GM19240 (cell line): Measurements from ENCODE around the gene LMOD2.

ENCODE experiments used
- DNase-seq: peaks from one replicate; pipeline ENCODE4 v3.0.0; 2011; ENCODE audit warnings: low spot score; ENCODE audit not compliant: insufficient read length

The LMOD2 gene

DNA sequence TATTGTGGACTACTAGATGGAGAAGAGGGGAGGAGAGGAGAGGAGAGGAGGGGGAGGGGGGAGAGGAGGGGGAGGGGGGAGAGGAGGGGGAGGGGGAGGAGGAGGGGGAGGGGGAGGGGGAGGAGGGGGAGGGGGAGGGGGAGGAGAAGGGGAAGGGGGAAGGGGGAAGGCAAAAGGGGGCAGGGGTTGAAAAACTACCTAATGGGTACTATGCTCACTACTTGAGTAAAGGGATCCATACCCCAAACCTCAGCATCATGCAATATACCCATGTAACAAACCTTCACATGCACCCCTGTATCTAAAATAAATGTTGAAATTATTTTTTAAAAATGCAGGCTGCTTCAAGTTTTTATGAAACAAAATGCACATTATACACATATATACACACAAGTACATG is 15.1 kb upstream of the LMOD2 start:
- no peak for DNase-seq

DNA sequence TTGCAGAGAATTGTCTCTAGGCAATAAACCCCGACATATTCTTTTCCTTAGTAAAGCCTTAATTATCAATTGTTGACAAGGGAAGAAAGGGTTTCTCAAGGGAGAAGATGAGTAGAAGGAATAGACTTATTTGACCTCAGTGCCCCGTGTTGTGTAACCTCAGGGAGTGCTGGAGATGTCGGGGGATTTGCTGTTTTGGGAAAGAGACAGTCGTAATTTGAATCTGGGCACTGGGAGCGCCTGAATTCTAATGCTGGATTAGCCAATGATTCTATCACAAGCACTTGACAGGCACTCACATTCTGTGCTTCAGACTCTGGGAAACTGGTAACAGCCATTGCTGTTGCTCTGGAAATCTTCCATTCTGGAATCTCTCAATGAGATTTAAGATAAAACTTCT is 13.8 kb upstream of the LMOD2 start:
- no peak for DNase-seq

DNA sequence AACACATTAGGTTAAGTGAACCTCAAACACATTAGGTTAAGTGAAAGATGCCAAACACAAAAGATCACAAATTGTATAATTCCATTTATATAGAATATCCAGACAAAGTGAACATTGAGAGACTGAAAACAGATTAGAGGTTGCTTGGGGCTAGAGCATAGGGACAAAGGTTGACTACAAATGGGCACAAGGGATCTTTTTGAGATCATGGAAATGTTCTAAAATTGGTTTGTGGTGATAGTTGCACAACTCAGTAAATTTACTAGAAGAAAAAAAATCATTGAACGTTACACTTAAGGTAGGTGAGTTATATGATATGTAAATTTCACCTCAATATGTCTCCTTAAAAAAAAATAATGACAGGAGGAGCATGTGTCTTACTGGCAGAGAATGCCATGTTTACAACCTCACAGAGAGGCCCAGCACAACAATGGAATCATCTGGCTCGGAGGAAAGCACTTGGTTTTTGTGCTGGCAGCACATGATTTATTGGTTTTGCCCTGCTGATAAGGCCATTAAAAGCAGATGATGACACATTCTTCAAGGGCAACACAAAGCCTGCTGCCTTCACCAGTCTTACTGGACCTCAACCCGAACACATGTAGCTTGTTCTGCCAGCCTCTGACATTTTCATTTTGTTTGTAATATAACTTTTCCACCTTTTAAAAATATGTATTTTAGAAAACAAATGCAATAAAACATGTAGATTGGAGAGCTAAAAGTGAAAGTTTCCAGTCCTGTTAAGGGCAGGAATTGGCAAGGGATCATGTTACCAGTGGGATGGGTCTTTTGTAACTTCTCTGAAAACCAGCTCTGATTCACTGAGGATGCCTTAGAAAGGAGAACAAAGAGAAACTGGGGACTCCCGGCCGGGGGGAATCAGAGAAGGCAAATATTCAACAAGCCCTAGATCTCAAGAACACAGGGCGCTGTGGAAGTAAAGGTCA is 11.9 kb upstream of the LMOD2 start:
- DNase-seq, result no peak

DNA sequence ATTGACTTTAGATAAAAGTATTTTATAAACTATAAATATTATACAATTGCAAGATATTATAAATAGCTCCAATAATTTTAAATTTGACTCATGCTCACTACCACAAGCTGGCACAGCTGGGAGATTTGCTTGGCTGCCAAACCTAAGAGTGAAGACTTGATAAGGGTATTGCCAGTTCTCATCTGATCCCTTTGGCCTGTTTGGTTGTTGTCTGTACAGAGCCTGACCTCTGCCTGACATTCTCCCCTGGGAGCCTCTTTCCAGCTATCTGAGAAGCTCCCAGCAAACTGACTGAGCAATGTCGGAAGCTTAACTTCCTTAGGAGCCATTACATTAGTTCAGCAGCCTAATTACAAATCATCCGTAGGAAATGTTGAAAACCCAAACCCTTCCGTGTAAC is 10.2 kb upstream of the LMOD2 start:
- DNase-seq, result no peak

DNA sequence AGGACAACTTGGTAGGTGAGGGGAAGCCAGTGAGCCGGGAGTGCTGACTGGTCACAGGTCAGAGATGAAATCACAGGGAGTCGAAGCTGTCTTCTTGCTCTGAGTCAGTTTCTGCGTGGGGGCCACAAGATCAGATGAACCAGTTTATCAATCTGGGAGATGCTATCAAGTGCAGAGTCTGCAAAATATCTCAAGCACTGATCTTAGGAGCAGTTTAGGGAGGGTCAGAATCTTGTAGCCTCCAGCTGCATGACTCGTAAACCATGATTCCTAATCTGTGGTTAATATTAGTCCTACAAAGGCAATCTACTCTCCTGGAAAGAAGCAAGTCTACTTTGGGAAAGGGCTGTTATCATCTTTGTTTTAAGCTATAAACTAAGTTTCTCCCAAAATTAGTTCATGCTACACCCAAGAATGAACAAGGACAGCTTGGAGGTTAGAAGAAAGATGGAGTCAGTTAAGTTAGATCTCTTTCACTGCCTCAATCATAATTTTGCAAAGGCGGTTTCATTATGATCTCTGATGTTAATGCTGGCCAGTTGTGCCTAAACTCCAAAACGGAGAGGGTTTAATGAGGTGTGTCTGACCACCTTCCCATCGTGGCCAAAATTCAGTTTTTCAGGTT is 8.4 kb upstream of the LMOD2 start:
- no peak for DNase-seq

DNA sequence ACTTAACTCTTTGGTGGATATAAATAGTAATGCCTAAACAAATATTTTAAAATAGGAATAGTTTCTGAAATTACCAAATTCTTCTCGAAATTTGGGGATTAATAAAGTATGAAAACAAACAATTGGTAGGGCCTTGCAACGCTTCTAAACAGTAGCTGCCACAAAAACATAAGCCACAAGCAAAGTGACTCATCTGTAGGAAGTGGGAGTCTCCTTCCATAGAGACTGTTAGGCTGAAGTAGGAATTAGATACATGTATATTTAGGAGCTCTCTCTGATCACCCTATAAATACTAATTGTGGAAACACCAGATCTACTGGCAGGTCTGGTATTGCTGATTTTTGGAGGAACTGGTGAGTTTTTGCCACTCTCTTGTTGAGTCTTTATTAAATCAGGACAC is 5.7 kb upstream of the LMOD2 start:
- DNase-seq, result no peak

DNA sequence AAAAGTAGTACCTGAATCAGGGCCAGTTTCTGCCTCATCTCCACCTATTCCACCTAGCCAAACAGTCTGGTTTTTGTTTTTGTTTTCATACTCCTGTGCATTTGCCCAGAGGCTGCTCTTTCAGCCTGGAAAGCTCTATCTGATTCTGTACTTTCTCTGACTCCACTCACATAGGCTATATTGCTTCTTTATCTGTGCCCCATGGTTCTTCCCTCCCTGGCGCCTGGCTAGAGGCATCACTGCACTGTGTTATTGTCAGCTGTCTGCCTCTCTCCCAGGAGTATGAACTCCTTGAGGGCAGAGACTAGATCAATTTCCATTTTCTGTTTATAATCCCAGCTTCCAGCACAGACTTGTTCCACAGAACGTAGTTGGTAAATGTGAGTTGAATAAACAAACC is 5.1 kb upstream of the LMOD2 start:
- no peak for DNase-seq

DNA sequence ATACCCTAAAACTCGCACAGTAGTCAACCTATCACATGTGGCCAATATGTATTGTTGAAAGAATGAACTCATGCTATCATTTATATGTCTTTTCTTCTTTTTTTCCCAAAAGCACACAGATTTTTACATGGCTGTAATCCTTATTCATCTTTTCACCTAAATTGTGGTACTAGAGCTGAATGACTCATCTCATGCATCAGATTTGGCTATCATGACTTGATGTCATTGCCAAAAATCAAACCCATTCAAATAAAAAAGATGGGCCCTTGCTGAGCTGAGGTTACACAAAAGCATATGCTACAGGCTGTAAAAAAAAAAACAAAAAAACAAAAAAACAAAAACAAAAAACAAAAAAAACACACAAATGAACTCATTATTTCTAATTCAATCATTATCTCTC is 3.3 kb upstream of the LMOD2 start:
- DNase-seq, result no peak

DNA sequence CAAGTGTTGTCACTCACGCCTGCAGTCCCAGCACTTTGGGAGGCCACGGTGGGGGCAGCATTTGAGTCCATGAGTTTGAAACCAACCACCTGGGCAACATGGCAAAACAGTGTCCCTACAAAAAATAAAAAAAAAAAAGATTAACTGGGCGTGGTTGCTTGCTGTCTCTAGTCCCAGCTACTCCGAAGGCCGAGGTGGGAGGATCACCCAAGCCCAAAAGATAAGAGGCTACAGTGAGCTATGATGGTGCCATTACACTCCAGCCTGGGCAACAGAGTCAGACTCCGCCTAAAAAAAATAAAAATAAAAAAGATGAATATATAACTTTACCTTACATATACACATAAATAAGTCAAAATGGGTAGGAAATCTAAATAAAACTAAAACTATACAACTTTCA is 2.5 kb upstream of the LMOD2 start:
- DNase-seq, result no peak

DNA sequence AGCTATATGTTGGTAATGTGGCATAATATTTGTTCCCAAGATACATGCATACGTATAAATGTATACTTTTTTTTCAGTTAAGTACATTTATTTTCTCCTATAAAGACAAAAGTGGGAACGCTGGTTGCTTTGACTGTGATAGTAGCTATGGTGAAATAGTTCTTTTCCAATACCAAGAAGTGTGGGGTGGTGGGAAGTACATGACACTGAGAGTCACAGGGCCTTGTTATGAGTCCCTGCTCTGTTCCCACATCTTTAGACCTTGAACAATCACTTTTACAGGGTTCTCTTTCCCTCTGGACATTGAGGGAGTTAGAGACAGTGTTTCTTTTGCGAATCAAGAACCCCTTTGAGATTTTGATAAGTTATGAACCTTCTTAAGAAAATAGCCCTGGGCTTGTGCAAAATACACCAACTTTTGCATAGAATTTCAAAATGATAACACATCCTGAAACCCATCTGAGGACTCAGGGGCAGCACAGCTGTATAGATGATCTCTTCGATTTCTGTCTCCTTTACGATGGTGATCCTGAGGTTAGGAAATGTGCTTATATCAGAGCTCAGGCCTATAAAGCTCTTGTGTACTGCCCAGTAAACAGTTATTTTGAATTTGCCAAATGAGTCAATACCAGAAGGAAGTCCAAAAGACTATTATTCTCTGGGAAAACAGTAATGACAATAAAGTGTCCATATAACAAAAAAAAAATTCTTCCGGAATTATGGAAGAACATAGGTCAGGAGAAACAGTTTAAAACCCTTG is 1.1 kb downstream of the LMOD2 start:
- no peak for DNase-seq

DNA sequence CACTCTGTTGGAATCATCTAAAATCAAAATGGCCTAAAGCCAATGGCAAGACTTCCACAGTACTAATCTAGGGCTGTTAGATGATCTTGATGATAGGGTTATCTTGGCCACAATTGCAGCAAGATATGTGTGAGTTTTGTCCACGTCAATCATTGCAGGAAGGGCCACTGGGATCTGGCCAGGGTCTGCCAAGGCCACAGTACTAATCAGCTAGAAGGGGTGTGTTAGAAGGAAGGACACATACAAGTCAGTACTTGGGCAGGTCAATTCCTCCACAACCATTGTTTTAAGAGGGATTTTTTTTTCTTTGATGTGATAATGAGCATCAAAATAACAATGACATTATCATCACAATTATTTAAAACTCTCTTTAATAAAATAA is 1.6 kb downstream of the LMOD2 start:
- no peak for DNase-seq

DNA sequence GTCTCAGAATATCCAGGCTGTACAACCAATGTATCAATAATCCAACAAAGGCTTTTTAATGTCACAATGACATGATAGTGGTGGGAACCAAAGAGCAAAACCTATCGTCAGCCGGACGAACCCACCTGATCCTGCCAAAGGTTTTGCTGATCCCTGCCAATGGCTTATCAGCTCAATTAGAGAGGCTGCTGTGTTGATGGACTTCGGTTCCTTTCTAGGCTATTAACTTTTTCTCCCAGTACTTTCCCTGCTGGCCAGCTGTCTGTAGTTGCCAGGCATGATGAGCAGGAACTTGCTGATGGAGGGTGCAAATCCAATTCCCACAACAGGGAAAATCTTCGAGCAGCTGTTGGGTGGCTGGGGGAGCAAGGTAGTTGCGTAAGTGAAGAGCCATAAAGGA is 2.4 kb downstream of the LMOD2 start:
- no peak for DNase-seq

DNA sequence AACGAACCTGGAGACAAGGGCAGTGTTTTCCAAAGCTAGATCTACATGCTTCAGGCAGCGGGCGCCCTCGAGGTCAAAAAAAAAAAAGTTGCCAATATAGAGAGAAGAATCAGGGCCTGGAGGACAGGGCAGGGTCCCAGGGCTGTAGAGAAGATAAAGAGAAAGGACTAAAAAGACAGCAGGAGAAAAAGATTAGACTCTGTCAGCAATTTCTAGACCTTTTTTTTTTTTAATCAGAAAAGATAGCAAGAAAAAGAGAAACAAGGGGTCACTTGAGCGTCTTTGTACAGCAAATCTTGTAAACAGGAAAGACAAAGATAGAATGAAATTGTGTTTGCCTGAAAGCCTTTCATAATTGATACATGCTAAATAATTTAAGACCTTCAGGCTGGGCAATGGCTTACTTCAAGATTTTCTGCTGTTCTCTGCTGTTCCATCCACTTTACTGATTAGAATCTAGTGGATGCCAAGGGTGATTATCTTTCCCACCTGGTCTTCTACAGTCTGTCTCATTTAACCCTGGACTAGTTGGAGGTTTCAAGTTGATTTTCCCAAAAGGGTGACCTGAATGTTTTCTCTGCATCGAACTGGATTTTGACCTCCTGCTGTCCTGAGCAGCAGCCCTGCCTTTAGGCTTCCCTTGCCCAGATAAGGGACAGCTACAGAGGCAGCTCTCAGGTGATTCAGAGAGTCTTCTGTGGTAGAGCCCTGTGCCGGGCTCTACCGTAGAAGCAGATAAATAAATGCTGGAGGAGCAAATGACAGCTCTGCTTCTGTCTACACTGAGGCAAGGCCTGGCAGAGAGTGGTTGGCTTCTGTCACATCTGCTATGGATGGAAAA is 5.1 kb downstream of the LMOD2 start:
- DNase-seq, result no peak

DNA sequence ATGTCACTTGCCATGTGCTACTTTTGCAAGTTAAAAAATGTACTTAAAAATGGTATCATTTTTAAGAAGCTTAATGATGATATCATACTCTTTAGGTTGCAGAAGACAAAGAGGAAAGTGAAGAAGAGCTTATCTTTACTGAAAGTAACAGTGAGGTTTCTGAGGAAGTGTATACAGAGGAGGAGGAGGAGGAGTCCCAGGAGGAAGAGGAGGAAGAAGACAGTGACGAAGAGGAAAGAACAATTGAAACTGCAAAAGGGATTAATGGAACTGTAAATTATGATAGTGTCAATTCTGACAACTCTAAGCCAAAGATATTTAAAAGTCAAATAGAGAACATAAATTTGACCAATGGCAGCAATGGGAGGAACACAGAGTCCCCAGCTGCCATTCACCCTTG is 6.1 kb downstream of the LMOD2 start:
- DNase-seq, result no peak

DNA sequence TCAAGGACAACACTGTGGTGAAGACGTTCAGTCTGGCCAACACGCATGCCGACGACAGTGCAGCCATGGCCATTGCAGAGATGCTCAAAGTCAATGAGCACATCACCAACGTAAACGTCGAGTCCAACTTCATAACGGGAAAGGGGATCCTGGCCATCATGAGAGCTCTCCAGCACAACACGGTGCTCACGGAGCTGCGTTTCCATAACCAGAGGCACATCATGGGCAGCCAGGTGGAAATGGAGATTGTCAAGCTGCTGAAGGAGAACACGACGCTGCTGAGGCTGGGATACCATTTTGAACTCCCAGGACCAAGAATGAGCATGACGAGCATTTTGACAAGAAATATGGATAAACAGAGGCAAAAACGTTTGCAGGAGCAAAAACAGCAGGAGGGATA is 6.6 kb downstream of the LMOD2 start:
- no peak for DNase-seq

DNA sequence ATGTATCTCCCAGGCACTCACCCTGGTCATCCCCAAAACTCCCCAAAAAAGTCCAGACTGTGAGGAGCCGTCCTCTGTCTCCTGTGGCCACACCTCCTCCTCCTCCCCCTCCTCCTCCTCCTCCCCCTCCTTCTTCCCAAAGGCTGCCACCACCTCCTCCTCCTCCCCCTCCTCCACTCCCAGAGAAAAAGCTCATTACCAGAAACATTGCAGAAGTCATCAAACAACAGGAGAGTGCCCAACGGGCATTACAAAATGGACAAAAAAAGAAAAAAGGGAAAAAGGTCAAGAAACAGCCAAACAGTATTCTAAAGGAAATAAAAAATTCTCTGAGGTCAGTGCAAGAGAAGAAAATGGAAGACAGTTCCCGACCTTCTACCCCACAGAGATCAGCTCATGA is 7.1 kb downstream of the LMOD2 start:
- DNase-seq, result no peak

DNA sequence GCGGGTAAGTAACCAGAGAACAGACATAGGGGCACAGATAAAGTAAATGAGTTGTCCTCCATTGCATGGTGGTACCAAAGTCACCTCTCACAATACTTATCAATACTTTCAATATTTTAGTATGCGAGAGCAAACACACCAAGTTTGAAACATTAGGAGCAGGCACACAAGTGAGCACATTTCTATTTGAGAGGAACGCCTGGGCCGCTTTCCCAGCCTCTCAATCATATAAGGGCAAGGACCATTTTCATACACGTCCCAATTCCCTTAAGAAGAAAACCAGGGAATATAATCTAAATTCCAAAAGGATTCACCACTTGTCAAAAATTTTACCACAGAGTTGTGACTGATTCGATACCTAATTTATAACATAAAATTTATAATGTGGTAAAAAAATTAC is 7.5 kb downstream of the LMOD2 start:
- no peak for DNase-seq

DNA sequence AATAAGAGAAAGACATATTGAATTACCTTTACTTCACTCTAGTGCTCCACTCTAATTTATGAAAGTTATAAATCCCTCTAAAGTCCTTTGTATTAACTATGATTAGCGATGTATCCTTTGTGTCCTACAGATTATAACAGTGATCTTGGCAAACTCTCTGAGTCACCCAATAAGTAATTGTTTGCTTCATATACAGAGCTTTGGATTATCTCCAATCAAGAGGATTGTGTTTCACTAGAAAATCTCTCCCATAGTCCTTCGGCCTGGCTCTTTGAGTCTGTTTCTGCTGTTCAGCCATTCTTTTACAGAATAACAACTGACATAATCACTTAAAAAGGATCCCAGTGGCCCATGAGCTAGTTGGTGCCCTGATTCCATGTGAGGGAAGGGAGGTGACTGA is 9.5 kb downstream of the LMOD2 start:
- DNase-seq, result no peak

DNA sequence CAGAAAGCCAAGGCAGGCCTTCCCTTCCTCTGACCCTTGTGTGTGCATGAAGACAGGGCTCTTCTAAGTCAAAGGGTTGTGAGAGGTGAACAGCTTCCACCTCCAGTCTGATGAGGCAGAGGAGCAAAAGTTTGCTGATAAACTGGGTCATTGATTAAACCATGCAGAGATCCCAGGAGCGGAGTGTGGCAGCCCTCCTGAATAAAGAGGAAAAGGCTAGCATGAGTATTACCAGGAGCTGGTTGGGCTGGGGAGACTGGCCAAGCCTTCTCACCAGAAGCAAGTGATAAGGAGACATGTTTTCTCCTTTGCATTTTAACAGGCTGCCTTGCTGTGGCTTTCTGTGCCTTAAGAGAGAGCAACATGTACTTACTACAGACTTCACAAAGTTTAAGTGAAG is 10.2 kb downstream of the LMOD2 start:
- no peak for DNase-seq

DNA sequence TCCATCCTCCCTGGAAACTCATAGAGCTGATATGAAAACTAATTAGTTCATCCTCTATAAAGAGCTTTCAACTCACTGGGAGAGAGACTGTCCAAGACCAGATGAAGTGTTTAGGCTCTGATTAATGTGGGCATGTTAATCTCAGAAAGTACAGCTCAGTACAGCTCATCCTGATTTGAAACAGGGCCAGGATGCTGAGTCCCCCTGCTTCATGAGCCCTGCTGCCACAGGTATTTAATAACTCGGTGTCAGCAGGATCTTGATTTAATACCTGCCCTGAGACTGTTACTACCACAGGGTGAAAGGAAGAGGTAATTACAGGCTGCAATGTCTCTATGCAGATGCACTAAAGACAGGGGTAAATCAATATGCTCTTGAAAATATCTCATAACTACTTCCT is 10.8 kb downstream of the LMOD2 start:
- DNase-seq, result no peak

DNA sequence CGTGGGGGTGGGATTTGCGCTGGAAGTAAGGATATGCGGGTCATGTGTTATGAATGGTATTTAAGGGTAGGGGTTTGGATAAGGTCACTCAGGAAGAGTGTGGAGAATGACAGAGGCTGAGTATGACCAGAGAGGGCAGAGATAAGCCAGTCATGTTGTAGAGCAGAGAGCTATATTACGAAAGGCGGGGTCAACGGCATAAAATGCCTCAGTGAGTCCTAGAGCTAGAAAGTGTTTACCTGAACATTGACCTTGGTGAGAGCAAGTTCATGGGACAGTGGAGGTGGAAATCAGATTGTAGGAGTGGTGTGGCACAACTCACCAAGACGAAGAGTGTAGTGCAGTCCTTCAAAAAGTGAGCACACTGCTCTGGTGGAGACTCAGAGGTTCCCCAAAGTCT is 13.8 kb downstream of the LMOD2 start:
- no peak for DNase-seq
